Mucosa of rectum (tissue), 2 donors: ENCODE data around the gene PALMD.

Experiments
- H3K27ac ChIP-seq, 2 donors: one replicate each; pipeline ENCODE4 v1.7.0; 2013; ENCODE audit warnings: inconsistent platforms in 2 of 2, low read depth in 2 of 2, low read length in 2 of 2
- H3K27me3 ChIP-seq, 2 donors: one replicate each; pipeline ENCODE4 v1.7.0; 2013; ENCODE audit warnings: low read length in 2 of 2; ENCODE audit not compliant: control insufficient read depth in 2 of 2, insufficient read depth in 2 of 2
- H3K36me3 ChIP-seq, 2 donors: one replicate each; pipeline ENCODE4 v1.7.0; 2013; ENCODE audit warnings: low read length in 2 of 2; ENCODE audit not compliant: control insufficient read depth in 2 of 2, insufficient read depth in 2 of 2
- H3K4me1 ChIP-seq, 2 donors: one replicate each; pipeline ENCODE4 v1.7.0; 2013; ENCODE audit warnings: low read length in 2 of 2, mild to moderate bottlenecking in 1 of 2; ENCODE audit not compliant: control insufficient read depth in 2 of 2, insufficient read depth in 2 of 2
- H3K4me3 ChIP-seq, 2 donors: one replicate each; pipeline ENCODE4 v1.7.0; 2013; ENCODE audit warnings: low read length in 2 of 2
- H3K9ac ChIP-seq, 2 donors: one replicate each; pipeline ENCODE4 v1.7.0; 2013; ENCODE audit warnings: low read length in 2 of 2, low read depth in 1 of 2, mild to moderate bottlenecking in 1 of 2
- H3K9me3 ChIP-seq, 2 donors: one replicate each; pipeline ENCODE4 v1.7.0; 2013; ENCODE audit warnings: low read length in 2 of 2; ENCODE audit not compliant: control insufficient read depth in 2 of 2
- donor health status: healthy.
- donor health status: Normal muscosa, but diverticular disease.

Gene PALMD

GRCh38 chr1:99645699-99646531 lies at the start of gene PALMD:
TSS of gene PALMD (plus strand) at chr1:99646113. CDS start at chr1:99646318, 205 bp downstream.
- Histone ChIP-seq H3K9me3 (no peaks in the 10 kb centered on the region), H3K36me3 (no peaks in the 10 kb centered on the region), H3K27me3 (peaks cover 0 to 3% of the 10 kb centered on the region in 2 donors), H3K27ac (peak within 1 kb of the TSS in 1 of 2 donors; percentile 44), H3K9ac (peak within 1 kb of the TSS in 1 of 2 donors; percentile 12), H3K4me3 (peak within 1 kb of the TSS; percentile 44 to 63), H3K4me1 (peaks cover 0 to 3% of the 10 kb centered on the region in 2 donors)

- no peaks in the 10 kb centered on the region for H3K9me3 ChIP-seq
- no peak overlapping the region for H3K4me3 ChIP-seq
- H3K36me3 ChIP-seq: no peaks in the 10 kb centered on the region
- H3K27me3 ChIP-seq: no peaks in the 10 kb centered on the region
- no peak overlapping the region for H3K9ac ChIP-seq
- no peak overlapping the region for H3K27ac ChIP-seq
- no peaks in the 10 kb centered on the region for H3K4me1 ChIP-seq
Observed at GRCh38 chr1:99598738-99599411, 47.0 kb upstream of the PALMD start.

- no peaks in the 10 kb centered on the region for H3K9me3 ChIP-seq
- H3K27me3 ChIP-seq: no peaks in the 10 kb centered on the region
- no peaks in the 10 kb centered on the region for H3K4me1 ChIP-seq
- no peaks in the 10 kb centered on the region for H3K36me3 ChIP-seq
- no peak overlapping the region for H3K4me3 ChIP-seq
- no peak overlapping the region for H3K9ac ChIP-seq
- no peak overlapping the region for H3K27ac ChIP-seq
Observed at GRCh38 chr1:99599678-99600175, 46.2 kb upstream of the PALMD start.

- H3K9me3 ChIP-seq: no peaks in the 10 kb centered on the region
- no peak overlapping the region for H3K4me3 ChIP-seq
- no peaks in the 10 kb centered on the region for H3K4me1 ChIP-seq
- no peak overlapping the region for H3K9ac ChIP-seq
- no peaks in the 10 kb centered on the region for H3K27me3 ChIP-seq
- H3K27ac ChIP-seq: no peak overlapping the region
- no peaks in the 10 kb centered on the region for H3K36me3 ChIP-seq
Observed at GRCh38 chr1:99600782-99601181, 45.1 kb upstream of the PALMD start.

- H3K4me3 ChIP-seq: no peak overlapping the region
- no peak overlapping the region for H3K27ac ChIP-seq
- no peaks in the 10 kb centered on the region for H3K4me1 ChIP-seq
- no peaks in the 10 kb centered on the region for H3K9me3 ChIP-seq
- H3K27me3 ChIP-seq: no peaks in the 10 kb centered on the region
- H3K36me3 ChIP-seq: no peaks in the 10 kb centered on the region
- no peak overlapping the region for H3K9ac ChIP-seq
Observed at GRCh38 chr1:99601208-99601607, 44.7 kb upstream of the PALMD start.

- Histone ChIP-seq H3K9me3 (no peaks in the 10 kb centered on the region), H3K36me3 (no peaks in the 10 kb centered on the region), H3K27ac (no peak overlapping the region), H3K27me3 (no peaks in the 10 kb centered on the region), H3K9ac (no peak overlapping the region), H3K4me1 (no peaks in the 10 kb centered on the region), H3K4me3 (no peak overlapping the region)
Observed at GRCh38 chr1:99601709-99602403, 44.1 kb upstream of the PALMD start.

GRCh38 chr1:99602404-99602969 lies 43.4 kb upstream of the PALMD start:
- Histone ChIP-seq H3K9ac (no peak overlapping the region), H3K4me3 (no peak overlapping the region), H3K4me1 (no peaks in the 10 kb centered on the region), H3K9me3 (no peaks in the 10 kb centered on the region), H3K27me3 (no peaks in the 10 kb centered on the region), H3K27ac (no peak overlapping the region), H3K36me3 (no peaks in the 10 kb centered on the region)

GRCh38 chr1:99603699-99604560 lies 42.0 kb upstream of the PALMD start:
- no peak overlapping the region for H3K4me3 ChIP-seq
- no peaks in the 10 kb centered on the region for H3K4me1 ChIP-seq
- H3K36me3 ChIP-seq: no peaks in the 10 kb centered on the region
- no peak overlapping the region for H3K27ac ChIP-seq
- H3K9me3 ChIP-seq: no peaks in the 10 kb centered on the region
- H3K27me3 ChIP-seq: no peaks in the 10 kb centered on the region
- H3K9ac ChIP-seq: no peak overlapping the region

GRCh38 chr1:99606306-99606705 lies 39.6 kb upstream of the PALMD start:
- no peaks in the 10 kb centered on the region for H3K4me1 ChIP-seq

More at GRCh38 chr1:99606306-99606705, 39.6 kb upstream of the PALMD start:
- Histone ChIP-seq H3K9ac (no peak overlapping the region), H3K9me3 (no peaks in the 10 kb centered on the region), H3K36me3 (no peaks in the 10 kb centered on the region), H3K27ac (no peak overlapping the region), H3K27me3 (no peaks in the 10 kb centered on the region), H3K4me3 (no peak overlapping the region)
